Fibroblast of the aortic adventitia (primary cell): Measurements from ENCODE around the gene CYP2W1. TPM values are rescaled to one million over a fixed set of nuclear protein-coding genes. Genes with fewer than 3 reads are reported as not detected.

ENCODE experiments used
- DNase-seq: peaks from one replicate; pipeline ENCODE4 v3.0.0-alpha.2; 2010; ENCODE audit warnings: low read depth
- H3K4me3 ChIP-seq: 2 replicates; pipeline ENCODE4 v1.5.1; 2011; ENCODE audit warnings: low read depth, mild to moderate bottlenecking, control low read depth, low read length, moderate library complexity
- CTCF ChIP-seq: IDR thresholded peaks from 2 replicates; pipeline ENCODE4 v1.5.1; 2011; ENCODE audit warnings: mild to moderate bottlenecking, low read length, control low read depth, inconsistent platforms; ENCODE audit not compliant: insufficient read depth
- total RNA-seq: library from RNA; depleted of rRNA; stranded (reverse); fragments of >200 nt; gene quantifications from 2 replicates; pipeline ENCODE4 v1.2.3, GENCODE V29; 2012; ENCODE audit warnings: low replicate concordance

CYP2W1 gene
- total RNA-seq, 1 donor, result not detected

GRCh38 chr7:1011297-1012003 lies 28.5 kb downstream of the CYP2W1 start:
- no peak overlapping the region for H3K4me3 ChIP-seq
- no peak for DNase-seq
- TF ChIP-seq CTCF, result no peak

- DNase-seq, result no peak
- H3K4me3 ChIP-seq, result no peak overlapping the region
- TF ChIP-seq CTCF, result no peak
These were observed 29.2 kb downstream of the CYP2W1 start for GRCh38 chr7:1012004-1012715.

- TF ChIP-seq CTCF, result no peak
- no peak for DNase-seq
- no peak overlapping the region for H3K4me3 ChIP-seq
These were observed 29.7 kb downstream of the CYP2W1 start for GRCh38 chr7:1012716-1013095.

GRCh38 chr7:1013581-1013980 lies 30.6 kb downstream of the CYP2W1 start:
- TF ChIP-seq CTCF, result no peak
- DNase-seq, result no peak

GRCh38 chr7:1014681-1015080 lies 31.7 kb downstream of the CYP2W1 start:
- no peak for DNase-seq
- TF ChIP-seq CTCF, result no peak
- no peak overlapping the region for H3K4me3 ChIP-seq

More at GRCh38 chr7:1013581-1013980, 30.6 kb downstream of the CYP2W1 start:
- no peak overlapping the region for H3K4me3 ChIP-seq

GRCh38 chr7:1015196-1016121 lies 32.5 kb downstream of the CYP2W1 start:
- DNase-seq, result no peak
- TF ChIP-seq CTCF, result no peak
- no peak overlapping the region for H3K4me3 ChIP-seq
